Subcutaneous adipose tissue (tissue), 4 donors: ENCODE measurements around the gene REX1BD. TPM values are rescaled to one million over a fixed set of nuclear protein-coding genes. Genes with fewer than 3 reads are reported as not detected.

Experiments used
- CTCF ChIP-seq: fragments of 450-650 bp; IDR thresholded peaks from one replicate; pipeline ENCODE4 v1.5.1; 2016; ENCODE audit warnings: low read depth, mild to moderate bottlenecking, control low read depth, antibody characterized with exemption, moderate library complexity
- total RNA-seq, 4 donors: library from RNA; depleted of rRNA; stranded (reverse); fragments of >200 nt; gene quantifications; one replicate each; pipeline ENCODE4 v1.1.0, GENCODE V29; 2016

REX1BD gene
- total RNA-seq, 4 donors from 2014 or later = 49.1 to 128 (median 99.7) TPM

- TF ChIP-seq CTCF = no peak
These were observed 18.9 kb downstream of the REX1BD start for GRCh38 chr19:18607226-18608101.

GRCh38 chr19:18608102-18608804, 19.7 kb downstream of the REX1BD start:
- TF ChIP-seq CTCF = no peak

- TF ChIP-seq CTCF = no peak
These were observed 20.5 kb downstream of the REX1BD start for GRCh38 chr19:18608805-18609716.

- TF ChIP-seq CTCF = no peak
These were observed 21.1 kb downstream of the REX1BD start for GRCh38 chr19:18609717-18610051.

DNA sequence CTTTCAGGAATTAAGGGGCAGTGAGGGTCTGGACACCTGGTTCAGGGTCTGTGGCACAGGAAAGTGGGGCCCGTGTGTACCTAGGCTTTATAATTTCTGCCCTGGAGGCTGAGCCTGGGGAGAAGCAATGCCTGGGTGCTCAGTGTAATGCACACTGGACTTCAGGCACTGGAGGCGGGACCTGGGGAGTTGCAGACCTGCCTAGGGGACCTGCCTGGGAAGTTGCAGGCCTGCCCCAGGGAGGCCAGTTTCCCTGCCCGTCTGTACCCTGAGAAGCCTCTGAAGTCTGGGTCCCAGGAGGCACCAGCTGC, 21.6 kb downstream of the REX1BD start:
- no peak for TF ChIP-seq CTCF

DNA sequence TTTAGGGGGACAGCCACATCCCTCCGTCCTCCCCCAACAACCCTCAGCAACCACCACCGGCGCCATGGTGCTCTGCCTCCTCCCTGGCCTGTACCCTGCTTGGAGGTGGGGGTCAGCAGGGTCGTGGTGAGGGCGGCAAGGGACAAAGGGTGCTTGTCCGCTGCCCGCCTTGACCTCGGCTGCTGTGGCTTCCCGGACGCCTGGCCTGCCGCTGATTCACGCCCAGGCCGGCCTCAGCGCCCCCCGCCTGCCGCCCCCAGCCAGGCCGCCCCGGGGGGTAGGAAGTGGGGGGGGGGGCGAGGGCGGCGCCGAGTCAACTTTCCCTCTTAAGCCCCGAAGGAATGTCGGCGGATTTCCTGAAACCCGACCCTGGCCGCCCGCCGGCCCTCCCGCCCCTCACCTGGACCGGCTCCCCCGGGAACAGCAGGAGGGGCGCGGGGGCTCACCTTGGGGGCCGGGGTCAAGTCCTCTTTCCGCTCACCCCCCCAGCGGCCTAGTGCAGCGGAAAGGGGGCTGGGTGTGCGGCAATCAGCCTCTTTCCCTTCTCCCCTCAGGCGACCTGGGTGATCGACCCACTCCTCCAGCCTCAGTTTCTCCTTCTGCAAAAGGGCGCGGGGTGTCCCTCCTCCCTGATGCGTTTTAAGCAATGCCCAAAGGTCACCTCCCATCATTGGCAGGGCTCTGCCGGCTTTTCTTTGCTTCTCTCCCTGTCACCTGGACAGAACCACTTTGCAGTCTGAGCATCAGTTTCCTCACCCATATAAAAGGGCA, 22.1 kb downstream of the REX1BD start:
- no peak for TF ChIP-seq CTCF
